ENCODE data around the gene CYB5R3. TPM values are rescaled to one million over a fixed set of nuclear protein-coding genes. Genes with fewer than 3 reads are reported as not detected.

CYB5R3 gene
- total RNA-seq: 85.0 and 116 TPM in 2 replicates

GRCh38 chr22:42649246-42650099 lies at the start of gene CYB5R3:
Gene CYB5R3, minus strand, starts transcription at chr22:42649392. Its CDS starts 77 bp downstream, at chr22:42649315.
- Histone ChIP-seq H3K4me3 (ENCODE audit: low read depth, low read length) (peak within 1 kb of the TSS; percentile 94), H3K36me3 (ENCODE audit: control insufficient read depth, insufficient read depth, low read length) (no peaks in the 10 kb centered on the region), H3K27me3 (ENCODE audit: control insufficient read depth, insufficient read depth, low read length) (no peaks in the 10 kb centered on the region)
- TF ChIP-seq CTCF (IDR thresholded peaks at IDR 0.05; ENCODE audit: insufficient read depth, low read length, poor library complexity, severe bottlenecking): peak; percentile 8
- DNase-seq (ENCODE audit: low read depth): no peak

GRCh38 chr22:42697542-42698013 lies 48.4 kb upstream of the CYB5R3 start:
- no peak overlapping the region for H3K4me3 ChIP-seq (ENCODE audit: low read depth, low read length)
- no peak for TF ChIP-seq CTCF (IDR thresholded peaks at IDR 0.05; ENCODE audit: insufficient read depth, low read length, poor library complexity, severe bottlenecking)
- peak; percentile 48 for DNase-seq (ENCODE audit: low read depth)
- no peaks in the 10 kb centered on the region for H3K36me3 ChIP-seq (ENCODE audit: control insufficient read depth, insufficient read depth, low read length)
- no peaks in the 10 kb centered on the region for H3K27me3 ChIP-seq (ENCODE audit: control insufficient read depth, insufficient read depth, low read length)

- H3K36me3 ChIP-seq (ENCODE audit: control insufficient read depth, insufficient read depth, low read length): no peaks in the 10 kb centered on the region
- DNase-seq (ENCODE audit: low read depth): no peak
- no peak overlapping the region for H3K4me3 ChIP-seq (ENCODE audit: low read depth, low read length)
- H3K27me3 ChIP-seq (ENCODE audit: control insufficient read depth, insufficient read depth, low read length): no peaks in the 10 kb centered on the region
- no peak for TF ChIP-seq CTCF (IDR thresholded peaks at IDR 0.05; ENCODE audit: insufficient read depth, low read length, poor library complexity, severe bottlenecking)
Observed at GRCh38 chr22:42696331-42696967, 47.3 kb upstream of the CYB5R3 start.

- Histone ChIP-seq H3K27me3 (ENCODE audit: control insufficient read depth, insufficient read depth, low read length) (no peaks in the 10 kb centered on the region), H3K4me3 (ENCODE audit: low read depth, low read length) (no peak overlapping the region), H3K36me3 (ENCODE audit: control insufficient read depth, insufficient read depth, low read length) (no peaks in the 10 kb centered on the region)
- no peak for TF ChIP-seq CTCF (IDR thresholded peaks at IDR 0.05; ENCODE audit: insufficient read depth, low read length, poor library complexity, severe bottlenecking)
- no peak for DNase-seq (ENCODE audit: low read depth)
Observed at GRCh38 chr22:42695294-42695693, 46.1 kb upstream of the CYB5R3 start.

GRCh38 chr22:42693763-42694683 lies 44.8 kb upstream of the CYB5R3 start:
- no peak for TF ChIP-seq CTCF (IDR thresholded peaks at IDR 0.05; ENCODE audit: insufficient read depth, low read length, poor library complexity, severe bottlenecking)
- no peaks in the 10 kb centered on the region for H3K36me3 ChIP-seq (ENCODE audit: control insufficient read depth, insufficient read depth, low read length)
- no peak for DNase-seq (ENCODE audit: low read depth)
- H3K4me3 ChIP-seq (ENCODE audit: low read depth, low read length): no peak overlapping the region
- H3K27me3 ChIP-seq (ENCODE audit: control insufficient read depth, insufficient read depth, low read length): no peaks in the 10 kb centered on the region
